M059J (cell line): ENCODE data around the gene SULT2B1. TPM values are rescaled to one million over a fixed set of nuclear protein-coding genes. Genes with fewer than 3 reads are reported as not detected.
"Not testable (repeated sequence)": the region's sequence is repeated elsewhere in the genome, so short reads cannot be mapped to it uniquely, and the experiment has no call there.

Experiments used
- DNase-seq: peaks from one replicate; pipeline ENCODE4 v3.0.0-alpha.2; 2012; ENCODE audit warnings: low read depth
- total RNA-seq: library from RNA; depleted of rRNA; stranded (reverse); fragments of >200 nt; shearing (Covaris generic); gene quantifications from 2 replicates; pipeline ENCODE4 v1.2.3, GENCODE V29; 2014

SULT2B1 gene
- total RNA-seq, 1 experiment from 2014 or later, result not detected

GRCh38 chr19:48618916-48619691, 67.1 kb downstream of the SULT2B1 start, which contains the start of the genes RPL18 and SPHK2:
TSS of gene RPL18 (minus strand) at chr19:48619178. CDS start at chr19:48619143, 35 bp downstream.
TSS of gene SPHK2 (plus strand) at chr19:48619506. CDS start at chr19:48620515, 1,009 bp downstream.
- DNase-seq, result peak; percentile 99

- DNase-seq, result no peak
These were observed 68.0 kb downstream of the SULT2B1 start for GRCh38 chr19:48619692-48620585.

- DNase-seq, result no peak
These were observed 71.6 kb downstream of the SULT2B1 start for GRCh38 chr19:48623556-48624066.

- DNase-seq, result peak; percentile 59
These were observed 72.2 kb downstream of the SULT2B1 start for GRCh38 chr19:48624067-48624594.

- DNase-seq, result no peak
These were observed 73.1 kb downstream of the SULT2B1 start for GRCh38 chr19:48624791-48625723.

GRCh38 chr19:48625891-48626327, 73.9 kb downstream of the SULT2B1 start:
- DNase-seq, result no peak

- DNase-seq, result peak; percentile 78
These were observed 75.4 kb downstream of the SULT2B1 start for GRCh38 chr19:48627201-48627864.

GRCh38 chr19:48627865-48628314, 75.9 kb downstream of the SULT2B1 start:
- no peak for DNase-seq

- no peak for DNase-seq
These were observed 76.7 kb downstream of the SULT2B1 start for GRCh38 chr19:48628486-48629296.

GRCh38 chr19:48629297-48629598, 77.3 kb downstream of the SULT2B1 start:
- no peak for DNase-seq

GRCh38 chr19:48629599-48630295, 77.8 kb downstream of the SULT2B1 start:
- no peak for DNase-seq

GRCh38 chr19:48630296-48631063, 78.5 kb downstream of the SULT2B1 start:
- DNase-seq, result no peak

GRCh38 chr19:48631225-48631624, 79.3 kb downstream of the SULT2B1 start:
- DNase-seq, result peak; percentile 70

- not testable (repeated sequence) for DNase-seq
These were observed 80.3 kb downstream of the SULT2B1 start for GRCh38 chr19:48632286-48632685.

- DNase-seq, result peak; percentile 81
These were observed 80.7 kb downstream of the SULT2B1 start for GRCh38 chr19:48632692-48633147.

GRCh38 chr19:48633148-48634035, 81.4 kb downstream of the SULT2B1 start:
- DNase-seq, result no peak

- DNase-seq, result no peak
These were observed 82.0 kb downstream of the SULT2B1 start for GRCh38 chr19:48634036-48634342.
